AG09319 (cell line): Measurements from ENCODE around the gene F2RL2.

Experiments used
- DNase-seq: peaks from one replicate; pipeline ENCODE4 v3.0.0-alpha.2; 2010; ENCODE audit warnings: low read depth; ENCODE audit errors: extremely low read depth
- CTCF ChIP-seq: IDR thresholded peaks from 2 replicates; pipeline ENCODE4 v1.5.1; 2011; ENCODE audit warnings: low read depth, mild to moderate bottlenecking, inconsistent platforms, low read length, moderate library complexity

F2RL2 gene

GRCh38 chr5:76600716-76601115 lies 22.5 kb downstream of the F2RL2 start:
- DNase-seq, result no peak
- no peak for TF ChIP-seq CTCF

GRCh38 chr5:76598531-76598930 lies 24.7 kb downstream of the F2RL2 start:
- DNase-seq, result no peak
- TF ChIP-seq CTCF, result no peak

- TF ChIP-seq CTCF, result no peak
- DNase-seq, result no peak
These were observed 27.3 kb downstream of the F2RL2 start for GRCh38 chr5:76595755-76596481.

GRCh38 chr5:76594107-76594506 lies 29.1 kb downstream of the F2RL2 start:
- no peak for TF ChIP-seq CTCF
- DNase-seq, result no peak

- no peak for TF ChIP-seq CTCF
These were observed 30.5 kb downstream of the F2RL2 start for GRCh38 chr5:76592692-76593091.

GRCh38 chr5:76591366-76591765 lies 31.8 kb downstream of the F2RL2 start:
- TF ChIP-seq CTCF, result no peak
- no peak for DNase-seq

More at GRCh38 chr5:76592692-76593091, 30.5 kb downstream of the F2RL2 start:
- DNase-seq, result no peak

GRCh38 chr5:76590027-76590426 lies 33.2 kb downstream of the F2RL2 start:
- no peak for TF ChIP-seq CTCF
- no peak for DNase-seq
